OCI-M2 (cell line): ENCODE measurements around the gene SLC6A18.
"Not testable (repeated sequence)": the region's sequence is repeated elsewhere in the genome, so short reads cannot be mapped to it uniquely, and the experiment has no call there.

Experiments used
- DNase-seq: peaks from one replicate; lab custom pipeline; 2025; ENCODE audit not compliant: unreplicated experiment; lab: John Stamatoyannopoulos, UW

The SLC6A18 gene

DNA sequence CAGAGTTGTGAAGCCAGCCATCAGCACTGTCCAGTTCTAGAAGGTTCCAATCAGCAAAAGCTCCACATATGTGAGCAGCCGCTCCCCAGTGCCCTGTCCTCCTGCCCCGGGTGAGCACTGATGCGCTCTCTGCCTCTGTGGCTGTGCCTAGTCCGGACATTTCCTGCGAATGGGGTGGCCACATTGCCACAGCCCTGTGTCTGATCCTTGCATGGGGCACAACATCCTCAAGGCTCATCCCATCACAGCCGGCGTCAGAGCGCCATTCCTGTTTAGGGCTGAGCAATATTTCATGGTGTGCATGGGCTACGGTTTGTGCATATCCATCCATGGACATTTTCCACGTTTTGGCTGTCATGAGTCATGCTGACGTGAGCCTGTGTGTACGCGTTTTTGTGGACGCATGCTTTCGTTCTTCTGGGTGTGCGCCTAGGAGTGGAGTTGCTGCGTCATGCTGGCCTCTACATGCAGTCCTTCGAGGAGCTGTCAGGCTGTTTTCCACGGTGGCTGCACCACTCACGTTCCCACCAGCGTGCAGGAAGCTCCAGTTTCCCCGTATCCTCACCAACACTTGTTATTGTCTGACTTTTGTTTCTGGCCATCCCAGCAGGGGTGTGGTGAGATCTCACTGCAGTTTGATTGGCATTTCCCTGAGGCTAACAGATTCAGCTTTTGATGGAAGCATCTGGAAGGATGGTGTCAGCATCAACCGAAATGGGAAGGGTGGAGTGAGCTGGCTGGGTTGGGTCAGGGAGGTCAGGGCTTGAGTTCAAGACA is 9.7 kb upstream of the SLC6A18 start:
- no peak for DNase-seq

DNA sequence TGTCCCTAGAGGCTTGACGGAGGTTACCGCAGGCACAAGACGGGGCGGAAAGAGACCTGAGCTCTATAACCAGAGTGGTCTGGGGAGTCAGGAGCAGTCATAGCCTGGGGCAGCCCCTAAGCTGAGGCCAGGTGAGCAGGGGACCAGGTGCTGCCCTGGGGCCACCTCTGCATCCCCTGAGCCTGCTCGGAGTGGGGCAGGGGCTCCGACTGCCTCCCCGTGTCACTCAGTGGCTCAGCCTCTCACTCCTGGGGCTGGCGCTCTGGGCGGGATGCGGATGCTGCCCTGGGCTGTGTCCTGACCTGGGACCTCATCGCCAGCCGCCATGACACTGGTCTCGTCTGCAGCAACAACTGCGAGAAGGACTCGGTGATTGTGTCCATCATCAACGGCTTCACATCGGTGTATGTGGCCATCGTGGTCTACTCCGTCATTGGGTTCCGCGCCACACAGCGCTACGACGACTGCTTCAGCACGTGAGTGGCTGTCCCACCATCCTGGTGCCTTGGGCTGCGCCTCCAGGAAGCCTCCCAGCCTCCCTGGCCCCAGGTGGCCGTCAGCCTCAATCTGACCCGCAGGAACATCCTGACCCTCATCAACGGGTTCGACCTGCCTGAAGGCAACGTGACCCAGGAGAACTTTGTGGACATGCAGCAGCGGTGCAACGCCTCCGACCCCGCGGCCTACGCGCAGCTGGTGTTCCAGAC is 8.8 kb upstream of the SLC6A18 start:
- no peak for DNase-seq

DNA sequence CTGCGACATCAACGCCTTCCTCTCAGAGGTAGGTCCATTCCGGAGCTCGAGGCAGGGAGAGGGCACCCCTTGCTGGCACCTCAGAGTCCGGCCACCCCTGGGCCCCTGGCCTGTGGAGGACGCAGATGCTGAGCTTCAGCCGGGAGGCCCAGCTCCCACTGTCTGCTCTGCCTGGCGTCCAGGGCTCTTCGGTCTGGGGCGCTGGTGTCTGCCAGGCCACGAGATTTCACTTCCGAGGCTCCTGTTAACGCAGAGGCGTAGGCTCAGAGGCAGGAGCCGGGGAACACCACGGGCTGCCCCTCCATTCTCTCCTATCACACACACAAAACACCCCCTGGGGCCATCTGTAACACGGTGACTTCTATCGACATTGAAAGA is 8.3 kb upstream of the SLC6A18 start:
- no peak for DNase-seq

DNA sequence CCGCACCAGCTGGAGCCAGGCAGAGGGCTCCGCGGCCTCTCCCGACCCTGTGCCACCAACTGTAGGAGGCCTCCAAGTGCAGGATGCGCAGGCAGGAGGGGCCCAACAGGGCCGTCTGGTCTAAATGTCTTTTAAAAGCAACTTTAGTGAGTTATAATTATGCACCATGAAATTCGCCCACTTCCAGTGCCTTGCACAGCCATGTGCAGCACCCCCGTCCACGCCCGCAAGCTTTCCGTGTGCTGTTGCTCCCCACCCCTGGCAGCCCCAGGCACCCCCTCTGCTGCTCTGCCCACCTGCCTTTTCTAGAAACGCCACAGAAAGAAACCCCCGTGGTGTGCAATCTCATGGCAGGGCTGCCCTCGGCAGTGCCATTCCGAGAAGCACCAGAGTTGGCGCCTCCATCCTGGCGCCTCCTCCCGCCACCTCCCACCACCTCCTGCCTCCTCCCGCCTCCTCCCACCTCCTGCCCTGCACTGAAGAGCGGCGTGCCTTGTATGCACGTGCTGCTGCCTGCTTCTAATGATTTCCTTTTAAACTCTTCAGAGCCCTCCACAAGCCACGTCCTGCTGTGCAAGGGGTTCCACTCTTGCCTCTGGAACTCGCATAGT is 7.5 kb upstream of the SLC6A18 start:
- DNase-seq: no peak

DNA sequence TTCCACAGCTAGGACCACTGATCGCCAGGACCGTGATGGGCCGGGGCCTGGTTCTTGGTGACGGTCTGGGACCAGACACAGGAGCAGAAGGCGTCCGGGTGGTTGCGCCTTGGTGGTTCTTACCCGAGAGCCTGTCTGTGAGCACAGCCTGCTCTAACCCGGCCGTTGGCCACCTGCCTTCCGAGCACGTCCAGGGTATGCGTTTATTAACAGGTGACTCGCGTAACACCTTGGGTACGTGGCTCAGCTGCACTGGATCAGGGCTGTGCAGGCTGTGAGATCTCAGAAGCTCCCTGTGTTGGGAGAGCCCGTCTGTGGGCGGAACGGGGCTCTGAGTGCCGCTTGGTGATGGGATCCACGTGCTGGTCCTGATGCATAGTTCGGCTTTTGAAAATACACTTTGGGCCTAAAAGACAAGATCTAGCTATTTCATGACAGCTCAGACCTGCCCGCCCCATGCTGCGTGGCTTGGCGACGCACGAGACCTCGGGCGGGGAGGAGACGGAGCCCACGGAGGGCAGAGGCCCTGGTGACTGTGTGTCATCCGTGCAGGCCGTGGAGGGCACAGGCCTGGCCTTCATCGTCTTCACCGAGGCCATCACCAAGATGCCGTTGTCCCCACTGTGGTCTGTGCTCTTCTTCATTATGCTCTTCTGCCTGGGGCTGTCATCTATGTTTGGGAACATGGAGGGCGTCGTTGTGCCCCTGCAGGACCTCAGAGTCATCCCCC is 6.7 kb upstream of the SLC6A18 start:
- no peak for DNase-seq

DNA sequence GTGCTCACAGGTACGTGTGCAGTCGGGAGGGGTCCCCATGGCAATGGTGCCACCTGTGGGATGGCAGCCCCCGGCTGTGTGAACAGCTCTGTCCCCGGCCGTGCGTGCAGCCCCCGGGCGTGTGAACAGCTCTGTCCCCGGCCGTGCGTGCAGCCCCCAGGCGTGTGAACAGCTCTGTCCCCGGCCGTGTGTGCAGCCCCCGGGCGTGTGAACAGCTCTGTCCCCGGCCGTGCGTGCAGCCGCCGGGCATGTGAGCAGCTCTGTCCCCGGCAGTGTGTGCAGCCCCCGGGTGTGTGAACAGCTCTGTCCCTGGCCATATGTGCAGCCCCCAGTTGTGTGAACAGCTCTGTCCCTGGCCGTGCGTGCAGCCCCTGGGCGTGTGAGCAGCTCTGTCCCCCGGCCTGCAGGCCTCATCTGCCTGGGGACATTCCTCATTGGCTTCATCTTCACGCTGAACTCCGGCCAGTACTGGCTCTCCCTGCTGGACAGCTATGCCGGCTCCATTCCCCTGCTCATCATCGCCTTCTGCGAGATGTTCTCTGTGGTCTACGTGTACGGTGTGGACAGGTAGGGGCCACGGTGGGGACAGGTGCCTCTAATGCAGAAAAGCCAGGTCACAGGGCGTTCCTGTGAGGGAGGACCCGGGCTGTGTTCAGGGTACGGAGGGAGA is 5.9 kb upstream of the SLC6A18 start:
- no peak for DNase-seq

- no peak for DNase-seq
Measured at GRCh38 chr5:1219768-1220100, 5.4 kb upstream of the SLC6A18 start.

GRCh38 chr5:1220351-1220750 is 4.8 kb upstream of the SLC6A18 start:
- no peak for DNase-seq

DNA sequence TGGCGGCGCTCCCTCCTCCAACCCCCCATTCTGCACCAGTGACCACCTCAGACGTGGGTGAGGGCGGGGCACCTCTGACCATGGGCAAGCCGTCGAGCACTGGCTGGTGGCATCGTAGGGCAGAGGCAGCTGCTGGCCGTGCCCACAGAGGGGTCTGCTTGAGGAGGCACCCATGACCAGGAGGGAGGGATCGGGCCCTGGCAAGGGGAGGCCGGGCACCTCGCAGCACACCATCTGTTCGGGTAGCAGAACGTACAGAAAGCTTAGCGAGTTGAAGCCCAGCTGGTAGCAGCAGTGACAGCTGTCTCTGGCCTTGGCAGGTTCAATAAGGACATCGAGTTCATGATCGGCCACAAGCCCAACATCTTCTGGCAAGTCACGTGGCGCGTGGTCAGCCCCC is 4.3 kb upstream of the SLC6A18 start:
- no peak for DNase-seq

GRCh38 chr5:1221721-1222120 is 3.5 kb upstream of the SLC6A18 start:
- DNase-seq: no peak

DNA sequence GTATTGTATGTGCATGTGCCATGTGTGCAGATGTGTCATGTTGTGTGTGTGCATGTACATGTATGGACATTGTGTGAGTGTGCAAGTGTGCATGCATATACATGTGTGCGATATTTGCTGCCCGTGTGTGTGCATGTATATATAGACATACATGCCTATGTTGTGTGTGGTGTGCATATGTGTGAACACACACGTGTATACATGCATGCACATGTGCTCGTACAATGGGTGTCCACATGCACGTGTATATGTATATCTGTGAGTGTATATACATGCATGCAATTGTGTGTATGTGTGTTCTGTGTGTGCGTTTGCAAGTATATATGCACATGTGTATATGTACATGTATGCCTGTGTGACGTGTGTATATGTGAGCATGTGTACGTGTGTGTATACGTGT is 3.0 kb upstream of the SLC6A18 start:
- no peak for DNase-seq

- DNase-seq: no peak
Measured at GRCh38 chr5:1222621-1223277, 2.4 kb upstream of the SLC6A18 start.

- no peak for DNase-seq
Measured at GRCh38 chr5:1223278-1223670, 1.9 kb upstream of the SLC6A18 start.

DNA sequence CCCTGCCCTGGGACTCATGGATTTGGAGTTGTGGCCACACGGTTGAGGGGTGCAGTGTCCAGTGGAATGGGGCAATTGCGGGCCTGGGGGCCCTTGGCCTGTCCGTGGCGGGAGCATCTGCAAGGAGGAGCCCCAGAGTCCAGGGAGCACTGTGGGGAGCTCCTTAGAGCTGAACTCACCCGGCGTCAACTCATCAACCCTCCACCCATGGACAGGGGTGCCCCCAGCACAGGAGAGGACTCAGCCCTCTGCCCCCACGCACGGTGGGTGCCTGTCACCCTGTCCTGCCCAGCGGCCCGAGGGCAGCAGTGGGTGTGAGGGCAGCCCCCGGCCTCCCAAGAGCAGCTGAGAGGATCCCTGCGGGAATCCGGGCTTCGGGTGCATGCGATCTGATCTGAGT is 550 bp upstream of the SLC6A18 start:
- DNase-seq: no peak

- no peak for DNase-seq
Measured at GRCh38 chr5:1226231-1226630, 1.1 kb downstream of the SLC6A18 start.

- no peak for DNase-seq
Measured at GRCh38 chr5:1226839-1227581, 1.8 kb downstream of the SLC6A18 start.

DNA sequence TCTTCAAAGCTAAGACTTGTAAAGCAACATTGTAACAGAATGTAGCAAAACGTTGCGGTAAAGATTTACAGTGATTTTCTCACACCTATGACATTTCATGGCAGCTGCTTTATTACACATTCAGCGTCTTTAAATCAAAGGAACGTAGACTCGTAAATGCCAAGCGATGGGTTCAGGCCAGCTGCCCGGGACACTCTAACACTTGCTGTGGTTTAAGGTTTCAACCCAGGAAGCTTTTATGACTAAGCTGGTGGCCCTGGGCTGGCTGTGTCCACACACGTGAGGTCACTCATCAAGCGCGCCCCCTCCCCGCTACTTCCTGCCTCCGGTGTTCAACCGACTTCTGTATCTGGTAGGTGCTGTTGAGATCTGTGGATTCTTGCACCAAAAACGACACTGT is 2.5 kb downstream of the SLC6A18 start:
- no peak for DNase-seq

GRCh38 chr5:1228120-1228519 is 2.9 kb downstream of the SLC6A18 start:
- DNase-seq: no peak

DNA sequence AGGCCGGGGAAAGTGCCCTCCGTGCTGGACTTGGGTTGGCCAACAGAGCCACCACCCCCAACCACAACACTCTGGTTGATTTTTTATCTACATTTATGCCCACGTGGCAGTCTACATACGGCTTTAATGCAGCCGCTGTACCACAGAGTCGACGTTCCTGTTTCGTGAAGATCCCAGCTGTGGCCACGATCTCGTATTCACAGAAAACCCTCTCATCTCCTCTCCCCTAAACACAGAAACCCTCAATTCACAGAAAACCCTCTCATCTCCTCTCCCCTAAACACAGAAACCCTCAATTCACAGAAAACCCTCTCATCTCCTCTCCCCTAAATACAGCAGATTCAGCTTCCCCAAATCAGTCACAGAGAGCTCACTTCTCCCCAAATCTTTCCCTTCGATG is 3.8 kb downstream of the SLC6A18 start:
- not testable (repeated sequence) for DNase-seq

GRCh38 chr5:1229822-1230221 is 4.6 kb downstream of the SLC6A18 start:
- DNase-seq: no peak
